ENCODE measurements around the gene AGPAT1. TPM values are rescaled to one million over a fixed set of nuclear protein-coding genes. Genes with fewer than 3 reads are reported as not detected.

AGPAT1 gene
- total RNA-seq, 5 donors from 2014 or later (not counting 1 experiment from before 2014, with no cell fraction given), result 23.5 to 34.6 (median 31.0) TPM

- Mint-ChIP-seq H3K36me3 (peaks cover 40% of the 10 kb centered on the region), H3K9me3 (no peaks in the 10 kb centered on the region), H3K27ac (no peak overlapping the region), H3K4me1 (peaks cover 20 to 27% (median 20%) of the 10 kb centered on the region in 3 donors), H3K4me3 (no peak overlapping the region), H3K27me3 (no peaks in the 10 kb centered on the region)
- H3K4me1 ChIP-seq (ENCODE audit: control insufficient read depth in 1 of 2, extremely low read depth in 1 of 2, insufficient read depth in 2 of 2, low read length in 2 of 2), result peaks cover 13 to 16% of the 10 kb centered on the region in 2 experiments
- DNase-seq, result no peak
- no peaks in the 10 kb centered on the region for H3K27me3 ChIP-seq (replicated peaks in 1 of 2; ENCODE audit: control insufficient read depth in 2 of 2, extremely low read depth in 1 of 2, insufficient read depth in 2 of 2, low read length in 1 of 2)
- no peak overlapping the region for H3K27ac ChIP-seq (ENCODE audit: low read length)
- peaks cover 3 to 38% of the 10 kb centered on the region in 2 donors for H3K36me3 ChIP-seq (ENCODE audit: control insufficient read depth in 2 of 2, extremely low read depth in 1 of 2, insufficient read depth in 1 of 2, low read length in 1 of 2)
- no peaks in the 10 kb centered on the region for H3K9me3 ChIP-seq
- ATAC-seq (replicated peaks in 1 of 4), result no peak
- CTCF ChIA-PET, result no interaction called here
- H3K4me3 ChIP-seq (ENCODE audit: control insufficient read depth in 1 of 2, extremely low read depth in 1 of 2, low read length in 1 of 2), result no peak overlapping the region
- POLR2A ChIA-PET, result no interaction called here
- 94% methylated on average over 8 of the region's 11 CpGs for WGBS (ENCODE audit: insufficient coverage)
Measured at GRCh38 chr6:32168807-32169591, 6.9 kb downstream of the AGPAT1 start.

- POLR2A ChIA-PET, result no interaction called here
Measured at GRCh38 chr6:32168350-32168749, 7.5 kb downstream of the AGPAT1 start.

GRCh38 chr6:32167761-32168262, 8.1 kb downstream of the AGPAT1 start:
- H3K4me3 Mint-ChIP-seq, result no peak overlapping the region
- no peak overlapping the region for H3K27ac Mint-ChIP-seq
- H3K36me3 Mint-ChIP-seq, result peaks cover 44% of the 10 kb centered on the region
- DNase-seq (no peak), ATAC-seq (replicated peaks in 1 of 4) (no peak)
- ChIA-PET CTCF (no interaction called here), POLR2A (interaction anchor here in 1 of 2 donors (0.5 kb wide), 1 partner anchor 270 kb away, joined by 6 read pairs; the partner anchor contains the start of gene EHMT2)
- Histone ChIP-seq H3K36me3 (ENCODE audit: control insufficient read depth in 2 of 2, extremely low read depth in 1 of 2, insufficient read depth in 1 of 2, low read length in 1 of 2) (peaks cover 3 to 40% of the 10 kb centered on the region in 2 donors), H3K27ac (ENCODE audit: low read length) (no peak overlapping the region), H3K4me3 (ENCODE audit: control insufficient read depth in 1 of 2, extremely low read depth in 1 of 2, low read length in 1 of 2) (no peak overlapping the region), H3K27me3 (replicated peaks in 1 of 2; ENCODE audit: control insufficient read depth in 2 of 2, extremely low read depth in 1 of 2, insufficient read depth in 2 of 2, low read length in 1 of 2) (no peaks in the 10 kb centered on the region), H3K4me1 (ENCODE audit: control insufficient read depth in 1 of 2, extremely low read depth in 1 of 2, insufficient read depth in 2 of 2, low read length in 2 of 2) (peaks cover under 1 to 4% of the 10 kb centered on the region in 2 experiments), H3K9me3 (no peaks in the 10 kb centered on the region)
- no peaks in the 10 kb centered on the region for H3K9me3 Mint-ChIP-seq
- 100% methylated on average over 3 of the region's 6 CpGs for WGBS (ENCODE audit: insufficient coverage)
- H3K4me1 Mint-ChIP-seq, result peaks cover 8 to 15% (median 8%) of the 10 kb centered on the region in 3 donors
- no peaks in the 10 kb centered on the region for H3K27me3 Mint-ChIP-seq

More at GRCh38 chr6:32168350-32168749, 7.5 kb downstream of the AGPAT1 start:
- Histone ChIP-seq H3K9me3 (no peaks in the 10 kb centered on the region), H3K4me3 (ENCODE audit: control insufficient read depth in 1 of 2, extremely low read depth in 1 of 2, low read length in 1 of 2) (no peak overlapping the region), H3K4me1 (ENCODE audit: control insufficient read depth in 1 of 2, extremely low read depth in 1 of 2, insufficient read depth in 2 of 2, low read length in 2 of 2) (peaks cover 6 to 10% of the 10 kb centered on the region in 2 experiments), H3K36me3 (ENCODE audit: control insufficient read depth in 2 of 2, extremely low read depth in 1 of 2, insufficient read depth in 1 of 2, low read length in 1 of 2) (peaks cover 3 to 38% of the 10 kb centered on the region in 2 donors), H3K27ac (ENCODE audit: low read length) (no peak overlapping the region), H3K27me3 (replicated peaks in 1 of 2; ENCODE audit: control insufficient read depth in 2 of 2, extremely low read depth in 1 of 2, insufficient read depth in 2 of 2, low read length in 1 of 2) (no peaks in the 10 kb centered on the region)
- Mint-ChIP-seq H3K27ac (no peak overlapping the region), H3K9me3 (no peaks in the 10 kb centered on the region), H3K36me3 (peaks cover 40% of the 10 kb centered on the region), H3K4me3 (no peak overlapping the region), H3K4me1 (peaks cover 13 to 20% (median 14%) of the 10 kb centered on the region in 3 donors), H3K27me3 (no peaks in the 10 kb centered on the region)
- ATAC-seq (replicated peaks in 1 of 4), result no peak
- DNase-seq, result no peak
- WGBS (ENCODE audit: insufficient coverage), result 70% methylated on average over 1 of the region's 2 CpGs
- CTCF ChIA-PET, result no interaction called here

GRCh38 chr6:32167154-32167760, 8.6 kb downstream of the AGPAT1 start:
- Histone ChIP-seq H3K27me3 (replicated peaks in 1 of 2; ENCODE audit: control insufficient read depth in 2 of 2, extremely low read depth in 1 of 2, insufficient read depth in 2 of 2, low read length in 1 of 2) (no peaks in the 10 kb centered on the region), H3K27ac (ENCODE audit: low read length) (no peak overlapping the region), H3K4me1 (ENCODE audit: control insufficient read depth in 1 of 2, extremely low read depth in 1 of 2, insufficient read depth in 2 of 2, low read length in 2 of 2) (no peaks in the 10 kb centered on the region), H3K4me3 (ENCODE audit: control insufficient read depth in 1 of 2, extremely low read depth in 1 of 2, low read length in 1 of 2) (no peak overlapping the region), H3K9me3 (no peaks in the 10 kb centered on the region), H3K36me3 (ENCODE audit: control insufficient read depth in 2 of 2, extremely low read depth in 1 of 2, insufficient read depth in 1 of 2, low read length in 1 of 2) (peaks cover 3 to 43% of the 10 kb centered on the region in 2 donors)
- H3K27me3 Mint-ChIP-seq, result no peaks in the 10 kb centered on the region
- ChIA-PET CTCF (no interaction called here), POLR2A (interaction anchor here in 1 of 2 donors (0.5 kb wide), 1 partner anchor 270 kb away, joined by 6 read pairs; the partner anchor contains the start of gene EHMT2)
- H3K4me1 Mint-ChIP-seq, result peaks cover 4 to 10% (median 4%) of the 10 kb centered on the region in 3 donors
- H3K4me3 Mint-ChIP-seq, result no peak overlapping the region
- ATAC-seq (replicated peaks in 1 of 4) (no peak), DNase-seq (no peak)
- no peak overlapping the region for H3K27ac Mint-ChIP-seq
- H3K36me3 Mint-ChIP-seq, result peaks cover 44% of the 10 kb centered on the region
- H3K9me3 Mint-ChIP-seq, result no peaks in the 10 kb centered on the region
- 97% methylated on average over 32 of the region's 32 CpGs for WGBS (ENCODE audit: insufficient coverage)

GRCh38 chr6:32166411-32167061, 9.3 kb downstream of the AGPAT1 start:
- Mint-ChIP-seq H3K36me3 (peaks cover 44% of the 10 kb centered on the region), H3K27ac (no peak overlapping the region), H3K4me1 (peaks cover 3 to 10% (median 4%) of the 10 kb centered on the region in 3 donors), H3K9me3 (no peaks in the 10 kb centered on the region), H3K4me3 (no peak overlapping the region), H3K27me3 (no peaks in the 10 kb centered on the region)
- H3K36me3 ChIP-seq (ENCODE audit: control insufficient read depth in 2 of 2, extremely low read depth in 1 of 2, insufficient read depth in 1 of 2, low read length in 1 of 2), result peaks cover 3 to 43% of the 10 kb centered on the region in 2 donors
- DNase-seq, result no peak
- no peak overlapping the region for H3K27ac ChIP-seq (ENCODE audit: low read length)
- H3K27me3 ChIP-seq (replicated peaks in 1 of 2; ENCODE audit: control insufficient read depth in 2 of 2, extremely low read depth in 1 of 2, insufficient read depth in 2 of 2, low read length in 1 of 2), result no peaks in the 10 kb centered on the region
- CTCF ChIA-PET, result no interaction called here
- no peak overlapping the region for H3K4me3 ChIP-seq (ENCODE audit: control insufficient read depth in 1 of 2, extremely low read depth in 1 of 2, low read length in 1 of 2)
- 98% methylated on average over 19 of the region's 30 CpGs for WGBS (ENCODE audit: insufficient coverage)
- no peak for ATAC-seq (replicated peaks in 1 of 4)
- POLR2A ChIA-PET, result no interaction called here
- no peaks in the 10 kb centered on the region for H3K4me1 ChIP-seq (ENCODE audit: control insufficient read depth in 1 of 2, extremely low read depth in 1 of 2, insufficient read depth in 2 of 2, low read length in 2 of 2)
- H3K9me3 ChIP-seq, result no peaks in the 10 kb centered on the region

GRCh38 chr6:32164295-32164694, 11.6 kb downstream of the AGPAT1 start, which contains the start of gene EGFL8:
TSS of gene EGFL8 (plus strand) at chr6:32164595. CDS start at chr6:32166166, 1,571 bp downstream.
- no peaks in the 10 kb centered on the region for H3K27me3 ChIP-seq (replicated peaks in 1 of 2; ENCODE audit: control insufficient read depth in 2 of 2, extremely low read depth in 1 of 2, insufficient read depth in 2 of 2, low read length in 1 of 2)
- H3K36me3 Mint-ChIP-seq, result peaks cover 26% of the 10 kb centered on the region
- H3K4me3 Mint-ChIP-seq, result no peak within 1 kb of the TSS
- ATAC-seq (replicated peaks in 1 of 4) (no peak), DNase-seq (no peak)
- ChIA-PET POLR2A (no interaction called here), CTCF (no interaction called here)
- no peaks in the 10 kb centered on the region for H3K27me3 Mint-ChIP-seq
- no peaks in the 10 kb centered on the region for H3K9me3 Mint-ChIP-seq
- H3K36me3 ChIP-seq (ENCODE audit: control insufficient read depth in 2 of 2, extremely low read depth in 1 of 2, insufficient read depth in 1 of 2, low read length in 1 of 2), result peaks cover 0 to 24% of the 10 kb centered on the region in 2 donors
- H3K27ac ChIP-seq (ENCODE audit: low read length), result no peak within 1 kb of the TSS
- H3K9me3 ChIP-seq, result no peaks in the 10 kb centered on the region
- H3K27ac Mint-ChIP-seq, result no peak within 1 kb of the TSS
- no peak within 1 kb of the TSS for H3K4me3 ChIP-seq (ENCODE audit: control insufficient read depth in 1 of 2, extremely low read depth in 1 of 2, low read length in 1 of 2)
- H3K4me1 Mint-ChIP-seq, result no peaks in the 10 kb centered on the region
- no peaks in the 10 kb centered on the region for H3K4me1 ChIP-seq (ENCODE audit: control insufficient read depth in 1 of 2, extremely low read depth in 1 of 2, insufficient read depth in 2 of 2, low read length in 2 of 2)
